ENCODE results near the gene TEX22. TPM values are rescaled to one million over a fixed set of nuclear protein-coding genes. Genes with fewer than 3 reads are reported as not detected.

TEX22 gene
- total and polyA plus RNA-seq, 7 donors: 0.50 TPM; not detected in 6

DNA sequence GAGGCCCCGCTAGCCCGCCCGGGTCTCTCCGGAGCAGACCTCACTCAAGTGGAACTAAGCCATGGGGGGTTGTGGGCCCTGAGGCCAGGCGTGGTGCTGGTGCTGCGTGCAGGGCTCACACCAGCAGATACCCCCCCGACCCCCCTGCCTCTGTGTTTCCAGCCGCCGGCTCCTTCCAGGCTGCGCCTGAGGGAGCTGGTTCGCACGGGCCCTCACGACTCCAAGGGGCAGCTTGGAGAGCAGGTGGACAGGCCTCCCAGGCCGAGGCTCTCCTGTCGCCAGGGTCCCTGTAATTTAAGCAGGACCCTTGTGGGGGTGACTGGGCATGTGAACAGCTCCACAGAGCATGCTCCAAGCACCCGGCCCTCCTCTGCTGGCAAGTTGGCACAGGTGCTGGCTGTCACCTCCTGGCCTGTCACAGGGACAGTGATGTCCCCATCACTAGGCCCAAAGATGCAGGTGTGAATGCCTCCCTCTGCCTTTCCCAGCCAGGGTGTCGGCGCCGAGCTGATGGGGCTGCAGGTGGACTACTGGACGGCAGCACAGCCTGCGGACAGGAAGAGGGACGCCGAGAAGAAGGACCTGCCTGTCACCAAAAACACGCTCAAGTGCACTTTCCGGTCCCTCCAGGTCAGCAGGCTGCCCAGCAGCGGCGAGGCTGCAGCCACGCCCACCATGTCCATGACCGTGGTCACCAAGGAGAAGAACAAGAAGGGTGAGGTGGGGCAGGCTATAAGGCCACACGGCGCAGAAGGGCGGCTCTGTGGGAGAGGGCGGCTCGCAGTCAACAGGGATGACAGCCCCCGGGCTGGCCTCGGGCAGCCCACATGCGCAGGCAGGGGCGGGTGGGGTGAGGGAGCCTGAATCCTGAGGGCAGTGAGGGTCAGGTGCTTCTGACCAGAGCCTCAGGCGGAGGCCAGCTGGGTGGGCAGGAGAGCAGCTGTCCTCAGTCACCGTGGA, 5.9 kb upstream of the TEX22 start:
- no peak for DNase-seq
- Histone ChIP-seq H3K9me3 (no peaks in the 10 kb centered on the region), H3K4me3 (no peak overlapping the region), H3K4me1 (peaks cover 0 to 19% (median 15%) of the 10 kb centered on the region in 4 donors), H3K27me3 (no peaks in the 10 kb centered on the region), H3K36me3 (peaks cover 0 to 43% (median 3%) of the 10 kb centered on the region in 4 donors), H3K27ac (no peak overlapping the region)
- TF ChIP-seq POLR2A (IDR thresholded peaks at IDR 0.05): no peak
- TF ChIP-seq, protein P1, sequence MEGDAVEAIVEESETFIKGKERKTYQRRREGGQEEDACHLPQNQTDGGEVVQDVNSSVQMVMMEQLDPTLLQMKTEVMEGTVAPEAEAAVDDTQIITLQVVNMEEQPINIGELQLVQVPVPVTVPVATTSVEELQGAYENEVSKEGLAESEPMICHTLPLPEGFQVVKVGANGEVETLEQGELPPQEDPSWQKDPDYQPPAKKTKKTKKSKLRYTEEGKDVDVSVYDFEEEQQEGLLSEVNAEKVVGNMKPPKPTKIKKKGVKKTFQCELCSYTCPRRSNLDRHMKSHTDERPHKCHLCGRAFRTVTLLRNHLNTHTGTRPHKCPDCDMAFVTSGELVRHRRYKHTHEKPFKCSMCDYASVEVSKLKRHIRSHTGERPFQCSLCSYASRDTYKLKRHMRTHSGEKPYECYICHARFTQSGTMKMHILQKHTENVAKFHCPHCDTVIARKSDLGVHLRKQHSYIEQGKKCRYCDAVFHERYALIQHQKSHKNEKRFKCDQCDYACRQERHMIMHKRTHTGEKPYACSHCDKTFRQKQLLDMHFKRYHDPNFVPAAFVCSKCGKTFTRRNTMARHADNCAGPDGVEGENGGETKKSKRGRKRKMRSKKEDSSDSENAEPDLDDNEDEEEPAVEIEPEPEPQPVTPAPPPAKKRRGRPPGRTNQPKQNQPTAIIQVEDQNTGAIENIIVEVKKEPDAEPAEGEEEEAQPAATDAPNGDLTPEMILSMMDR (IDR thresholded peaks at IDR 0.05): no peak
- TF ChIP-seq EP300 (IDR thresholded peaks at IDR 0.05): no peak
- no peak for TF ChIP-seq POLR2AphosphoS5 (IDR thresholded peaks at IDR 0.05)
- intact Hi-C loops (cut with DNase I): no loop called here
- WGBS, 2 donors: 94% methylated on average over 40 of the region's 40 CpGs

DNA sequence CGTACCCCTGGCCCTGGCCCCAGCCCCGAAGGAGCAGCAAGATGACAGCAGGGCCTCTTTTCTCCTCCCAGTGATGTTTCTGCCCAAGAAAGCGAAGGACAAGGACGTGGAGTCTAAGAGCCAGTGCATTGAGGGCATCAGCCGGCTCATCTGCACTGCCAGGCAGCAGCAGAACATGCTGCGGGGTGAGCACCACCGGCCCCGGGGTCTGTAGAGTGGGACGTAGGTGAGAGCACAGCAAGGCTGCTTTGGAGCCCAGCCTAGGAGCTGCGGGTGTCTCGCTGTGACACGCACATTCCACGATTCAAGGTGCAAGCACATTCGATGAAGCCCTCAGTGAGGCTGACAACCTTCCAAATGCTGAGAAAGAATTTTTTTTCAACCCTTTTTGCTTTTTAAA, 5.2 kb upstream of the TEX22 start:
- TF ChIP-seq EP300 (IDR thresholded peaks at IDR 0.05) (no peak), POLR2AphosphoS5 (IDR thresholded peaks at IDR 0.05) (no peak), POLR2A (IDR thresholded peaks at IDR 0.05) (no peak)
- TF ChIP-seq, protein P1 (IDR thresholded peaks at IDR 0.05): no peak
- no peak for DNase-seq
- H3K36me3 ChIP-seq: peaks cover 0 to 35% (median 2%) of the 10 kb centered on the region in 4 donors
- H3K4me1 ChIP-seq: peaks cover 0 to 25% (median 21%) of the 10 kb centered on the region in 4 donors
- 94 to 95% methylated on average over 14 of the region's 14 CpGs for WGBS, 2 donors
- no peaks in the 10 kb centered on the region for H3K27me3 ChIP-seq
- no peak overlapping the region for H3K4me3 ChIP-seq
- no peaks in the 10 kb centered on the region for H3K9me3 ChIP-seq
- no peak overlapping the region for H3K27ac ChIP-seq
- intact Hi-C loops (cut with DNase I): no loop called here

DNA sequence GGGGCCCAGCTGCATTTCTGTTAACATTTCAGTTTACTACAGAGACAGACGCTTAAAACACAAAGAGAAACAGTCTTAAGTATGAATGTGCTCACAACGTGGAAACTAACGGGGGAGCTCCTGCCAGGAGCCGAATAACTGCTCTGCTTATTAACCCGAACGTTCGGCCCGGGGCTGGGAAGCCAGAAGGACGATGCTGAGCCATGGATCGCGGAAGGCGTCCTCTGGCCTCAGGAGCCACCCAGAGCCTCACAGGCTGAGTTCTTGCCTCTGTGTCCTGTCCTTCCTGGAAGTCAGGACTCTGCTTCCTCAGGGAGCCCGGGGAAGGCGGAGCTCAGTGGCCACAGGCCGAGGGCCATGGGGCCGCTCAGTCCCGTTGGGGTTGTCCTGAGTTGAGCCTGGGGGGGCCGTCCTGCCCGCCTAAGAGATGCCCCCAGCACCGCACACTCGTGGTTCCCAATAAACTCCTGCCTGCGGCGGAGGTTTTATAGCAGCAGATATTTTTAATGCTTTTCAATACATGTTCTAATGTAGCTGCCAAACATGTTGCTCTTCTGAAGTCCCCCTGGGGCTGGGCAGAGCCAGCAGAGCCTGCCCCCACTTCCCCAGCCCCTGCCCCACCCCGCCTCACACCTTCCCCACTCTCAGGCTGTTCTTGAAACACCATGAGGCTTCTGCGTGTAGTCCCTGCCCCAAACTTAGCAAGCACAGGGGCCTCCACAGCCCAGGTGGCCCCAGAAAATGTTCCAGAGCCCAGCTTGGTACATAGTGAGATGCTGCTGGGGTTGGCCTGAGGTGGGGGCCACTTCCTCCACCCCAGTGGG, 3.4 kb upstream of the TEX22 start:
- Histone ChIP-seq H3K27me3 (no peaks in the 10 kb centered on the region), H3K4me3 (no peak overlapping the region), H3K4me1 (peaks cover 0 to 27% (median 24%) of the 10 kb centered on the region in 4 donors), H3K27ac (no peak overlapping the region), H3K36me3 (peaks cover 0 to 35% (median 2%) of the 10 kb centered on the region in 4 donors), H3K9me3 (no peaks in the 10 kb centered on the region)
- intact Hi-C loops (cut with DNase I): no loop called here
- 88% methylated on average over 25 of the region's 25 CpGs for WGBS, 2 donors
- DNase-seq: no peak
- TF ChIP-seq, protein P1 (IDR thresholded peaks at IDR 0.05): no peak
- TF ChIP-seq EP300 (IDR thresholded peaks at IDR 0.05) (no peak), POLR2AphosphoS5 (IDR thresholded peaks at IDR 0.05) (no peak)

DNA sequence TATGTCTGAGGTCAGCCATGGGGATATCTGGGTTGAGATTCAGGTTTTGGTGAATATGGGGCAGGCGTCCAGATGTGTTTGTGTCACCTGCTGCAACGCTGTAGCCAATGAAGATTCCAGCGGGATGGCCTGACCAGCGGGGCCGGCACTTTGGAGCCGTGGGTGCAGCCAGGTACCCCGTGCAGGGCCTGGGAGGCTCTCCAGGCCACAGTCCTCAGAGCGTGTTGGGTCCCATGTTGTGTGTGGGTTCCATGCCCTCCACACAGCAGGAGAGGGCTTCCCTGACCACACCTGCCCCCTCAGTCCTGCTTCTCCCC, 2.8 kb upstream of the TEX22 start:
- intact Hi-C loops (cut with DNase I): no loop called here
- no peak overlapping the region for H3K4me3 ChIP-seq
- H3K4me1 ChIP-seq: peaks cover 0 to 25% (median 19%) of the 10 kb centered on the region in 4 donors
- no peak for DNase-seq
- 93% methylated on average over 8 of the region's 8 CpGs for WGBS, 2 donors
- H3K27ac ChIP-seq: no peak overlapping the region
- no peaks in the 10 kb centered on the region for H3K9me3 ChIP-seq
- no peaks in the 10 kb centered on the region for H3K27me3 ChIP-seq
- TF ChIP-seq, protein P1 (IDR thresholded peaks at IDR 0.05): no peak
- TF ChIP-seq POLR2AphosphoS5 (IDR thresholded peaks at IDR 0.05) (no peak), EP300 (IDR thresholded peaks at IDR 0.05) (no peak), POLR2A (IDR thresholded peaks at IDR 0.05) (no peak)
- peaks cover 0 to 38% (median 2%) of the 10 kb centered on the region in 4 donors for H3K36me3 ChIP-seq

Measured in sigmoid colon (tissue), 7 donors.